ENCODE data around the gene AUTS2.

The AUTS2 gene

DNA sequence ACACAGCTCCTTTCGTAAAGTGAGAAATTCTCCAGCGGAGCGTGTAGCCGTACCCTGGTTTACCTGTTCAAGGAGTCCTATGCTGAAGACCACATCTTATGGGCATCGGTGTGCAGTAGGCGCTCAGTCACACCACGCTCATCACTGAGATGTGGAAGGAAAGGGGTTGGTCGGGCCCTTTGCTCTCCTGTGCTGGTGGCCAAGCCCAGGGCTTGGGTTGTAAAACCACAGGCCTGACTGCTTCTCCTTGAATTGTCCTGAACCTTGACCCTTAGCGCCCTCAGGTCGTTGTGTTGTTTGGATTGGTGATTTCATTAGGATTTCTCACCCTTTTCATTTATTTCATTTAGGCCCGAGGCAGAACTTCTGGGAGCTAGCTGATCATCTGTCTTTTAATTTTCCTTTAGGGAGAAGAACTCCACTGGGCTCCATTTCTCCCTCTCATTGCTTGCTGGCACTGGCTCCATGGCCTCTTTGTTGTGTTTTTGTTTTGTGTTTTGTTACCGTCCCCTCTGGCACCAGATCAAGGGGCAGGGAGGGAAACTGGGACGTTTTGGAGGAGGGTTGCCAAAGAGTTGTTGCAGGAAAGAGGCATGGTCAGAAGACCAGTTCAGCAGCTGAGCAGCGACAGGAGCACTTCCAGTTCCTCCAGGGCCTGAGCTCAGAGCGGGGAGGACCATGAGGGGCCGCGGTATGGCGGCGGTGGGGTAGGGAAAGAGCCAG is 1022.2 kb downstream of the AUTS2 start:
- DNase-seq (ENCODE audit: low read depth in 2 of 2): no peak

GRCh38 chr7:70621954-70622600 is 1023.8 kb downstream of the AUTS2 start:
- no peak for DNase-seq (ENCODE audit: low read depth in 2 of 2)

- DNase-seq (ENCODE audit: low read depth in 2 of 2): no peak
Measured at GRCh38 chr7:70622936-70623335, 1024.7 kb downstream of the AUTS2 start.

DNA sequence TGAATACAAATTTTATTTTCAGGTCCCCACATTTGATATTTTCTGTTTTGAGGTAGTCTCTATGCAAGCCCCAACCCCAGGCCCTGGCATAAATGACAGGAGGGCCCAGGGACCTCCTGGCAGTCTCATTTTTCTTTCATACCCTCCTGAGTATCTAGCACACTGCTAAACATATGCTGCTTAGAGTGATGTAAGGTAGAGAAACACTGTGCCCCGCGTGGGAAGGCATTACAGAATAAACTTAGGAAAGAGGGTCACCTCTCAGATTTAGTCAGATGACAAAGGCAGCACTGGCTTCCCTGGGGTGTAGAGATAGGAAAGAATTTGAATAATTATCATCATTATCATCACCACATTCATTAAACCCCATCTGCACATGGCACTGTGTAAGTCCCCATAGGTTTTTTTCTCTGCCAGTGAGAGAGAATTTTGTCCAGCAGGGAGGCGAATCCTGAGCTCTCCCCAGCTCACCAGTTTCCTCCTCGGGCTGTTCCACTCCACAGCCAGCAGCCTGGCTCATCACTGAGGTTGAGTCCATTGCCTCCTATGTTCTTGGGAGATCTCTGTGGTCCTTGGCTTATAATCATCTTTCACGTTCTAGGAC is 1026.3 kb downstream of the AUTS2 start:
- no peak for DNase-seq (ENCODE audit: low read depth in 2 of 2)

DNA sequence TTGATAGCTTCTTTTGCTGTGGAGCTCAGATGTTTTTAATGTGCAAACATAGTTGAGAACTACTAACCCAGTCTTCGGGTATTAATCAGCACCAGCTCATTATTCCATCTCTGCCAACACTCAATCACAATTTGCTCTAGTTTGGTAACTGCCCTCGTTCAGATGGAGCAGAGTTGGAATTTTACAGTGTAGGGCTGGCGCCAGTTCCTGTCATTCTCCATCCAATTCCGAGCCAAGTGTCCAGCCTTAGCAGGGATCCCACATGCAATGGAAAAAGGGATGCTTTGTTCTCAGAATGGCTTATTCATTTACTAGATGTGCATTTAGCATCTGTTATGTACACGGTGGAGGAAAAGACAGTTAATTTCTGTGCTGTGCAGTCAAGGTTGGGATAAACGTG is 1029.2 kb downstream of the AUTS2 start:
- DNase-seq (ENCODE audit: low read depth in 2 of 2): no peak

DNA sequence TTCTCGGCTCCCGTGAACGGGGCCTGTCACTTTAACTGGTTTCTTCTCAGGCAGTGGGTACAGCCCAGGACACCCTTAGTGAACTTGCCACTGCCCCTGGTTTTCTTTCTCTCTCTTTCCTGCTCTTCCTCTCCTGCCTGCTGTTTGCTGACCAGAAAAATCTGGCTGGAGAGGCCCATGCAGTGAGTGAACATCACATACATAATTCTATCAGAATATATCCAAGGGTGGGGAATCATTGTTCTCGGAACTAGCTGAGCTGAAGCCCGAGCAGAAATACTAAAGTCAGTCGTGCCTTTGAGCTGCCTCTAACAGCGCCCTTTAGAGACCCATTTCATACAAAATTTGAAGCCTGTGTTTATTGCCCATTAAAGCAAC is 1032.2 kb downstream of the AUTS2 start:
- no peak for DNase-seq (ENCODE audit: low read depth in 2 of 2)

GRCh38 chr7:70630818-70631457 is 1032.7 kb downstream of the AUTS2 start:
- peak; percentile 65 to 71 for DNase-seq (ENCODE audit: low read depth in 2 of 2)

GRCh38 chr7:70631718-70632117 is 1033.4 kb downstream of the AUTS2 start:
- no peak for DNase-seq (ENCODE audit: low read depth in 2 of 2)

DNA sequence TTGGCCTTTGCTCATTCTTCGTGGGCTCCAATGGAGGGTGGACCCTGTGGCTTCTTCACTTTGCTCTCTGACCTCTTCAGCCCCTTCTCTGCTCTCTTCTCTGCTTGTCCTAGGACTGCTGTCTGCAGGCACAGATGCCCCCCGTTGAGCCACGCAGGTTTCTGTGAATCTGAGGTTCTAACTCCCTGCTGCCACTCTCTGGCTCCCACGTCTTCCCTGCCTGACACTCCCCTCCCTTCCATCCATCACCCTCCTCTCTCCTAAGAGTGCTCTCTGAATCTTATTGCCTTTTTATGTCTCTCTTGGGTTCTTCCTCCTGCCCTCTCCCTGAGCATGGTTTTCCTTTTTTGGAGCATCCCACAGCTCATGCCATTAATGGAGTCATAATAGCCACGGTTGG is 1034.1 kb downstream of the AUTS2 start:
- DNase-seq (ENCODE audit: low read depth in 2 of 2): no peak

- no peak for DNase-seq (ENCODE audit: low read depth in 2 of 2)
Measured at GRCh38 chr7:70634071-70634470, 1035.8 kb downstream of the AUTS2 start.

GRCh38 chr7:70634610-70635068 is 1036.4 kb downstream of the AUTS2 start:
- DNase-seq (ENCODE audit: low read depth in 2 of 2): peak; percentile 87 to 88

DNA sequence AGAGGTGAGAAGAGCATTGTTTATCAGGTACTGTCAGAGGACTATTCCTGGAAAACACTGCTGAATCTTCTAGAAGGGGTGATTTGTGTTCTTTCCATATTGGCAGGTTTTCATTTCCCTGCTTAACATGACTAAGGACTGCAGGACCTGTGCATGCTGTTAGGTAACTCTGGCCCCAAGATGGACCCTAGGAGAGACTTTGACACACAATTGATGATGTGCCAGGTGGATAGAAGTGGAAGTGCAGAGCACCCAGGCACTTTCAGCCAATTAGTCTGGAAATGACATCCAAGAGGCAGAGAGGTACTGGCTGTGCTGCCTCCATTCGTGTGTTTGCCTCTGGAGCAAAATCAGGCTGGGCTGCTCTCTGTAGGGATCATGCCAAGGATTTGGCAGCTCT is 1037.4 kb downstream of the AUTS2 start:
- DNase-seq (ENCODE audit: low read depth in 2 of 2): no peak

DNA sequence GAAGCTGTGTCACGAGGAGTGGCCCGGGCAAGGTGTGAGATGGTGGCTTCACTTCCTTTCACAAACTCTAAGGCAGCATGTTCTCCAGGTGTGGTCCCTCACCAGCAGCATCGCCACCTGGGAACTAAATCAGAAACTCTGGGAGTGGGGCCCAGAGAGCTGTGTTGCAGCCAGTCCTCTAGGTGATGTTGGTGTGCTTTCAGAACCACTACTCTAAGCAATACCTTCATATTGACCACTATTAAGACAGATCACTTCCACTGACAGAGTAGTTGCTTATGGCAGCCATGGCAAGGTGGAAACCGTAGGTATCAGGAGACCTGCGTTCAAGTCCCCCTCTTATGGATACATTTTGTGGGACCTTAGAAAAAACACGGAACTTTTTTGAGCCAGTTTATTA is 1037.9 kb downstream of the AUTS2 start:
- DNase-seq (ENCODE audit: low read depth in 2 of 2): no peak

- no peak for DNase-seq (ENCODE audit: low read depth in 2 of 2)
Measured at GRCh38 chr7:70637726-70638125, 1039.5 kb downstream of the AUTS2 start.

GRCh38 chr7:70638158-70639107 is 1040.2 kb downstream of the AUTS2 start:
- no peak for DNase-seq (ENCODE audit: low read depth in 2 of 2)

GRCh38 chr7:70640266-70640833 is 1042.1 kb downstream of the AUTS2 start:
- peak; percentile 39 to 41 for DNase-seq (ENCODE audit: low read depth in 2 of 2)

- DNase-seq (ENCODE audit: low read depth in 2 of 2): no peak
Measured at GRCh38 chr7:70641882-70642281, 1043.6 kb downstream of the AUTS2 start.

DNA sequence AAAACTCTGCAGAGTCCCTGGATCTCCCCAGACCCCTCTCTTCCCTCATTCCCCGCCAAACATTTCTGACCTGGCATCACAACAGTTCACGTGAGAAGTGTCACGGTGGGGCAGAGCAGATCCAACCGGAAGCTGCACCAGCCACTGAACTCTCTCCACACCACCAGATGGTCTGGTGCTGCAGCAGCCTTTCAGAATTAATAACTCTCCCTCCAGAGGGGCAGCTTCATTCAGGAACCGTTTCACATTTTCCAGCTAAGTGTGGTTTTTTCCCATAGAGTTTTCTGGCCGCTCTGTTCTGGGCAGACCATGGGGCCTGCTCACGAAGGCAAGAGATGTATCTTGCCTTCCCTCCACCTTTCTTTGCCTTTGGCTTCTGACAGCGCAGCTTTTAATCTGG is 1047.0 kb downstream of the AUTS2 start:
- DNase-seq (ENCODE audit: low read depth in 2 of 2): no peak

DNA sequence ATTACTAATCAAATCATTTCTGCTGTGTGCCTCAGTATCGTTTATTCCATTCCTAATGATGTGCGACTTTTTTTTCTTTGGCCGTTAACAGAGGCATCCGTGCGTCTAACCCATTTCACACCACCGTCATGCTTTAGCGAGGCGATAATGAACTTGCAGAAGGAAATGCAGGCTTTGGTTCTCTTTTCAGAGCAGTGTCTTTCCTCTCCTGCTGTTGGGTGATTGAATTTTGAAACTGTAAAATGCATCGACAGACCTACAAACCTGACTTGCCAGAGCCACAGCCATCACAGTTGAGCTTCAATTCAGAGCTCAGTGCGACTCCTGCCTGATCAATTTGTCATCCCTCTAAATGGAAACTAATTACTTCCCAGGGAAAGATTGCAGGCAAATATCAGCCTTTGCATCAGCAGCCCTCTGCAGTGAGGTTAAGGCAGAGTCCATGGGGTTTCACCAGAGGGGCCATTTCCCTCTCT is 1047.6 kb downstream of the AUTS2 start:
- DNase-seq (ENCODE audit: low read depth in 2 of 2): no peak

- no peak for DNase-seq (ENCODE audit: low read depth in 2 of 2)
Measured at GRCh38 chr7:70646536-70647248, 1048.4 kb downstream of the AUTS2 start.
